HepG2 (cell line): ENCODE data around the gene LYRM7. TPM values are rescaled to one million over a fixed set of nuclear protein-coding genes. Genes with fewer than 3 reads are reported as not detected.
A peak's percentile ranks its signal among the peaks of the same experiment; 100 is the strongest.

ENCODE experiments used
- ASH2L ChIP-seq: fragments of 300-600, 200-600 bp; sonication (generic); IDR thresholded peaks from 2 replicates; pipeline ENCODE4 v1.7.0; 2017; ENCODE audit warnings: low read depth, mild to moderate bottlenecking, moderate library complexity, mixed read lengths, low read length; ENCODE audit not compliant: insufficient read length
- ATF7-NPFF ChIP-seq: sonication (generic); formaldehyde crosslinking; IDR thresholded peaks from 2 replicates; pipeline ENCODE4 v1.8.1; 2023; ENCODE audit warnings: mild to moderate bottlenecking, low read depth, missing genetic modification reagents, moderate library complexity
- CAMTA2 ChIP-seq: sonication (generic); formaldehyde crosslinking; IDR thresholded peaks from 2 replicates; pipeline ENCODE4 v1.4.0; 2020; ENCODE audit warnings: mild to moderate bottlenecking, missing genetic modification reagents, borderline replicate concordance
- KAT8 ChIP-seq: IDR thresholded peaks from 2 replicates; pipeline ENCODE4 v1.6.1; 2016; ENCODE audit warnings: missing genetic modification reagents, missing compliant biosample characterization
- MIER3 ChIP-seq: IDR thresholded peaks from 2 replicates; pipeline ENCODE4 v1.6.1; 2016; ENCODE audit warnings: missing compliant biosample characterization, borderline replicate concordance
- NFIC ChIP-seq: IDR thresholded peaks from 2 replicates; pipeline ENCODE4 v1.6.1; 2012; ENCODE audit warnings: mild to moderate bottlenecking, low read length, inconsistent platforms
- NFRKB ChIP-seq: fragments of 450-650 bp; IDR thresholded peaks from 2 replicates; pipeline ENCODE4 v1.6.1; 2017
- NKX3-1 ChIP-seq: sonication (generic); formaldehyde crosslinking; IDR thresholded peaks from 2 replicates; pipeline ENCODE4 v1.5.0; 2020; ENCODE audit warnings: missing genetic modification reagents
- PAWR ChIP-seq: sonication (generic); formaldehyde crosslinking; IDR thresholded peaks from 2 replicates; pipeline ENCODE4 v1.4.0; 2020; ENCODE audit warnings: missing genetic modification reagents, mild to moderate bottlenecking, borderline replicate concordance
- RFX5 ChIP-seq: IDR thresholded peaks from 2 replicates; pipeline ENCODE4 v1.6.1; 2011; ENCODE audit warnings: low read depth, low read length, improper control_type of control experiment
- SOX5 ChIP-seq: IDR thresholded peaks from 2 replicates; pipeline ENCODE4 v1.6.1; 2016; ENCODE audit warnings: borderline replicate concordance
- THAP11 ChIP-seq: IDR thresholded peaks from 2 replicates; pipeline ENCODE4 v1.6.1; 2016; ENCODE audit warnings: missing biosample characterization, missing genetic modification reagents
- ZMYM2 ChIP-seq: sonication (generic); formaldehyde crosslinking; IDR thresholded peaks from 2 replicates; pipeline ENCODE4 v1.8.0; 2022; ENCODE audit warnings: mild to moderate bottlenecking, missing genetic modification reagents
- ZNF263 ChIP-seq: sonication (generic); formaldehyde crosslinking; IDR thresholded peaks from 2 replicates; pipeline ENCODE4 v1.4.0; 2020; ENCODE audit warnings: missing genetic modification reagents
- ZNF30 ChIP-seq: sonication (generic); formaldehyde crosslinking; IDR thresholded peaks from 2 replicates; pipeline ENCODE4 v1.5.0; 2020; ENCODE audit warnings: mild to moderate bottlenecking, missing genetic modification reagents
- ZNF589 ChIP-seq: sonication (generic); formaldehyde crosslinking; conservative IDR thresholded peaks from 2 replicates; pipeline ENCODE4 v1.8.0; 2022; ENCODE audit warnings: mild to moderate bottlenecking, moderate library complexity, missing genetic modification reagents
- polyA plus RNA-seq, 8 experiments: library from polyadenylated mRNA; depleted of rRNA in 3 of 8; stranded (reverse) in 7 of 8; unstranded in 1 of 8; fragments of >200 nt; fragmentation: Illumina TruSeq in 4 of 8; extraction: Trizol in 4 of 8; gene quantifications; 2 replicates each; pipeline versions ENCODE4 v1.2.1 to v1.2.3, GENCODE V29; 2011 to 2016; ENCODE audit warnings: low read depth in 4 of 8, missing spikeins in 1 of 8, mixed read lengths in 1 of 8; ENCODE audit not compliant: insufficient read depth in 1 of 8
- total RNA-seq, 5 experiments: library from RNA; depleted of rRNA; stranded (reverse); fragments of >200 nt; fragmentation: Illumina TruSeq; extraction: Trizol; gene quantifications; 2 replicates each; pipeline ENCODE4 v1.2.3, GENCODE V29; 2016; ENCODE audit warnings: low read depth in 1 of 5
- TF ChIP-seq, protein P1 (sequence below): sonication (generic); formaldehyde crosslinking; IDR thresholded peaks from 2 replicates; pipeline ENCODE4 v1.4.0; 2020; ENCODE audit warnings: missing genetic modification reagents, borderline replicate concordance
- TF ChIP-seq, protein P2 (sequence below): sonication (generic); formaldehyde crosslinking; IDR thresholded peaks from 2 replicates; pipeline ENCODE4 v1.4.0; 2020; ENCODE audit warnings: mild to moderate bottlenecking, missing genetic modification reagents
- TF ChIP-seq, protein P3 (sequence below): sonication (generic); formaldehyde crosslinking; IDR thresholded peaks from 2 replicates; pipeline ENCODE4 v1.5.0; 2020; ENCODE audit warnings: mild to moderate bottlenecking, missing genetic modification reagents
- TF ChIP-seq, protein P4 (sequence below): sonication (generic); formaldehyde crosslinking; IDR thresholded peaks from 2 replicates; pipeline ENCODE4 v1.8.0; 2022; ENCODE audit warnings: missing genetic modification reagents, mild to moderate bottlenecking, borderline replicate concordance
- TF ChIP-seq, protein P5 (sequence below): IDR thresholded peaks from 2 replicates; pipeline ENCODE4 v1.6.1; 2016; ENCODE audit warnings: low read depth
- TF ChIP-seq, protein P6 (sequence below): sonication (generic); formaldehyde crosslinking; IDR thresholded peaks from 2 replicates; pipeline ENCODE4 v1.4.0; 2020; ENCODE audit warnings: missing genetic modification reagents

LYRM7 gene
- total and polyA plus RNA-seq, 2 of the 13 experiments (the other 11 are each of a cell fraction or from before 2014, with no cell fraction given) = 3.0 to 5.5 TPM

DNA sequence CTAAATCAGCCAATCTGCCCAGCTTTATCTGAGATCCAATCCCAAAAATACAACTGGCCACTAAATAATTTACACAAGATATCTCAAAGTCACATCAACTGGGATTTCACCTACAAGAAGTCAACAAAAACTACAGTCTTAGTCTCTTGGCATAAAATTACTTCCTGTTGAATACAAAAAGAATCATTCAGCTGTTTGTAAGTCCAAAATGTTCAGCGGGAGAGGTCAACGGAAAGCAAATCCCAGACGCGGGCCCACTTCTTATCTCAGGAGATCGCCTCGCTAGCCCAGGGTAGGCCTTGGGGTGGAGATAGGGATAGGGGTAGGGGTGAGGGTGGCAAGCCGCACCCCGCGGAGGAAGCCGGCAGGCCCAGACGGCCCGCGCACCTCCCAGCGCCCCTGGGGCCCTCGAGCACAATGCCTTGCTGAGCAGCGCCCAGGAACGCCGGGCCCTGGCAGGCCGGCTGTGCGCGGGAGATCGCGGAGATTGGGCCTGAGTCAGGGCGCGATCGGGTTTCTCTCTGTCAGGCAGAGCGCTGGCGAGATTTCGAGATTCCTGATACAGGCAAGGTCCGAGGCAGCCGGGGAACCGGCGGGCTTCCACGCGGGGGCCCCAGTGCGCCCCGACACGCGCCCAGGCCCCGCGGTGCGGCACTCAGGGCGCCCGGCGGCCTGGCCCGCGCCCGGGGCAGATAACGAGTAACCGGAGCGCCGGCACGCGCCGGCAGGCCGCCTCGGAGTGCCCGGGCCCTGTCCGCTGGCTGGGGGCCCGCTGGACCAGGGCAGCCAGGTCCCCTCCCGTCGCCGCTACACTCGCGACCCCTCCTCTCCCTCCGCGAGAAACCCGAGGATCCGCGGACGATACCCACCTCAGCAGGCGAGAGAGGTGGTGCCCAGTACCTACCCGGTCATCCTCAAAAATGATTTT lies 6.3 kb upstream of the LYRM7 start (continued):
- TF ChIP-seq NFRKB = no peak
- no peak; the same call in 1 of the 2 replicates for TF ChIP-seq KAT8 (CRISPR knock-in tag)
- TF ChIP-seq ZNF589 = no peak
- TF ChIP-seq CAMTA2 = no peak
- TF ChIP-seq PAWR (CRISPR knock-in tag) = no peak
- TF ChIP-seq, protein P1, sequence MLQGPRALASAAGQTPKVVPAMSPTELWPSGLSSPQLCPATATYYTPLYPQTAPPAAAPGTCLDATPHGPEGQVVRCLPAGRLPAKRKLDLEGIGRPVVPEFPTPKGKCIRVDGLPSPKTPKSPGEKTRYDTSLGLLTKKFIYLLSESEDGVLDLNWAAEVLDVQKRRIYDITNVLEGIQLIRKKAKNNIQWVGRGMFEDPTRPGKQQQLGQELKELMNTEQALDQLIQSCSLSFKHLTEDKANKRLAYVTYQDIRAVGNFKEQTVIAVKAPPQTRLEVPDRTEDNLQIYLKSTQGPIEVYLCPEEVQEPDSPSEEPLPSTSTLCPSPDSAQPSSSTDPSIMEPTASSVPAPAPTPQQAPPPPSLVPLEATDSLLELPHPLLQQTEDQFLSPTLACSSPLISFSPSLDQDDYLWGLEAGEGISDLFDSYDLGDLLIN = peak; percentile 80; the same call in 1 of the 2 replicates
- TF ChIP-seq, protein P2, sequence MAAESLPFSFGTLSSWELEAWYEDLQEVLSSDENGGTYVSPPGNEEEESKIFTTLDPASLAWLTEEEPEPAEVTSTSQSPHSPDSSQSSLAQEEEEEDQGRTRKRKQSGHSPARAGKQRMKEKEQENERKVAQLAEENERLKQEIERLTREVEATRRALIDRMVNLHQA (CRISPR knock-in tag) = no peak
- TF ChIP-seq, protein P3, sequence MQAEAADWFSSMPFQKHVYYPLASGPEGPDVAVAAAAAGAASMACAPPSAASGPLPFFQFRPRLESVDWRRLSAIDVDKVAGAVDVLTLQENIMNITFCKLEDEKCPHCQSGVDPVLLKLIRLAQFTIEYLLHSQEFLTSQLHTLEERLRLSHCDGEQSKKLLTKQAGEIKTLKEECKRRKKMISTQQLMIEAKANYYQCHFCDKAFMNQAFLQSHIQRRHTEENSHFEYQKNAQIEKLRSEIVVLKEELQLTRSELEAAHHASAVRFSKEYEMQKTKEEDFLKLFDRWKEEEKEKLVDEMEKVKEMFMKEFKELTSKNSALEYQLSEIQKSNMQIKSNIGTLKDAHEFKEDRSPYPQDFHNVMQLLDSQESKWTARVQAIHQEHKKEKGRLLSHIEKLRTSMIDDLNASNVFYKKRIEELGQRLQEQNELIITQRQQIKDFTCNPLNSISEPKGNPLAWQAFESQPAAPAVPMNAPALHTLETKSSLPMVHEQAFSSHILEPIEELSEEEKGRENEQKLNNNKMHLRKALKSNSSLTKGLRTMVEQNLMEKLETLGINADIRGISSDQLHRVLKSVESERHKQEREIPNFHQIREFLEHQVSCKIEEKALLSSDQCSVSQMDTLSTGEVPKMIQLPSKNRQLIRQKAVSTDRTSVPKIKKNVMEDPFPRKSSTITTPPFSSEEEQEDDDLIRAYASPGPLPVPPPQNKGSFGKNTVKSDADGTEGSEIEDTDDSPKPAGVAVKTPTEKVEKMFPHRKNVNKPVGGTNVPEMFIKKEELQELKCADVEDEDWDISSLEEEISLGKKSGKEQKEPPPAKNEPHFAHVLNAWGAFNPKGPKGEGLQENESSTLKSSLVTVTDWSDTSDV (CRISPR knock-in tag) = no peak
- TF ChIP-seq ZNF30 (CRISPR knock-in tag) = no peak
- TF ChIP-seq, protein P4, sequence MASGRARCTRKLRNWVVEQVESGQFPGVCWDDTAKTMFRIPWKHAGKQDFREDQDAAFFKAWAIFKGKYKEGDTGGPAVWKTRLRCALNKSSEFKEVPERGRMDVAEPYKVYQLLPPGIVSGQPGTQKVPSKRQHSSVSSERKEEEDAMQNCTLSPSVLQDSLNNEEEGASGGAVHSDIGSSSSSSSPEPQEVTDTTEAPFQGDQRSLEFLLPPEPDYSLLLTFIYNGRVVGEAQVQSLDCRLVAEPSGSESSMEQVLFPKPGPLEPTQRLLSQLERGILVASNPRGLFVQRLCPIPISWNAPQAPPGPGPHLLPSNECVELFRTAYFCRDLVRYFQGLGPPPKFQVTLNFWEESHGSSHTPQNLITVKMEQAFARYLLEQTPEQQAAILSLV (CRISPR knock-in tag) = peak; percentile 36; the same call in 1 of the 2 replicates
- TF ChIP-seq NKX3-1 (CRISPR knock-in tag) = no peak
- no peak for TF ChIP-seq ZMYM2
- TF ChIP-seq SOX5 (CRISPR knock-in tag) = no peak
- no peak for TF ChIP-seq MIER3 (CRISPR knock-in tag)
- TF ChIP-seq, protein P5, sequence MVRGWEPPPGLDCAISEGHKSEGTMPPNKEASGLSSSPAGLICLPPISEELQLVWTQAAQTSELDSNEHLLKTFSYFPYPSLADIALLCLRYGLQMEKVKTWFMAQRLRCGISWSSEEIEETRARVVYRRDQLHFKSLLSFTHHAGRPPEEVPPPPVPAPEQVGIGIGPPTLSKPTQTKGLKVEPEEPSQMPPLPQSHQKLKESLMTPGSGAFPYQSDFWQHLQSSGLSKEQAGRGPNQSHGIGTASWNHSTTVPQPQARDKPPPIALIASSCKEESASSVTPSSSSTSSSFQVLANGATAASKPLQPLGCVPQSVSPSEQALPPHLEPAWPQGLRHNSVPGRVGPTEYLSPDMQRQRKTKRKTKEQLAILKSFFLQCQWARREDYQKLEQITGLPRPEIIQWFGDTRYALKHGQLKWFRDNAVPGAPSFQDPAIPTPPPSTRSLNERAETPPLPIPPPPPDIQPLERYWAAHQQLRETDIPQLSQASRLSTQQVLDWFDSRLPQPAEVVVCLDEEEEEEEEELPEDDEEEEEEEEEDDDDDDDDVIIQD = no peak
- 0 out of 2 replicates have a peak, but pooled peaks have one; percentile 26 for TF ChIP-seq ATF7-NPFF (CRISPR knock-in tag)
- TF ChIP-seq, protein P6, sequence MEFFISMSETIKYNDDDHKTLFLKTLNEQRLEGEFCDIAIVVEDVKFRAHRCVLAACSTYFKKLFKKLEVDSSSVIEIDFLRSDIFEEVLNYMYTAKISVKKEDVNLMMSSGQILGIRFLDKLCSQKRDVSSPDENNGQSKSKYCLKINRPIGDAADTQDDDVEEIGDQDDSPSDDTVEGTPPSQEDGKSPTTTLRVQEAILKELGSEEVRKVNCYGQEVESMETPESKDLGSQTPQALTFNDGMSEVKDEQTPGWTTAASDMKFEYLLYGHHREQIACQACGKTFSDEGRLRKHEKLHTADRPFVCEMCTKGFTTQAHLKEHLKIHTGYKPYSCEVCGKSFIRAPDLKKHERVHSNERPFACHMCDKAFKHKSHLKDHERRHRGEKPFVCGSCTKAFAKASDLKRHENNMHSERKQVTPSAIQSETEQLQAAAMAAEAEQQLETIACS (CRISPR knock-in tag) = no peak
- no peak for TF ChIP-seq NFIC
- peak; percentile 74 for TF ChIP-seq ASH2L
- TF ChIP-seq ZNF263 = 0 out of 2 replicates have a peak, but pooled peaks have one; percentile 10
- no peak; the same call in 1 of the 2 replicates for TF ChIP-seq THAP11 (CRISPR knock-in tag)
- no peak for TF ChIP-seq RFX5
